Skeletal muscle satellite cell (primary cell): ENCODE results near the gene CBX2.
A peak's percentile ranks its signal among the peaks of the same experiment; 100 is the strongest.

ENCODE experiments used
- H3K27me3 ChIP-seq: 2 replicates; pipeline ENCODE4 v1.7.0; 2013; ENCODE audit warnings: low read length; ENCODE audit not compliant: control insufficient read depth, insufficient read depth
- H3K36me3 ChIP-seq: 2 replicates; pipeline ENCODE4 v1.7.0; 2013; ENCODE audit warnings: mild to moderate bottlenecking, control low read depth, low read length; ENCODE audit not compliant: insufficient read depth
- H3K4me1 ChIP-seq: 2 replicates; pipeline ENCODE4 v1.7.0; 2013; ENCODE audit warnings: low read length; ENCODE audit not compliant: control insufficient read depth, insufficient read depth
- H3K4me2 ChIP-seq: 2 replicates; pipeline ENCODE4 v1.7.0; 2013; ENCODE audit warnings: mild to moderate bottlenecking, low read length
- H3K4me3 ChIP-seq: 2 replicates; pipeline ENCODE4 v1.7.0; 2013; ENCODE audit warnings: low read length
- H3K9ac ChIP-seq: 2 replicates; pipeline ENCODE4 v1.7.0; 2013; ENCODE audit warnings: mild to moderate bottlenecking, low read depth, low read length, moderate library complexity
- H3K9me3 ChIP-seq: replicated peaks from 2 replicates; pipeline ENCODE4 v1.7.0; 2013; ENCODE audit warnings: mild to moderate bottlenecking, control low read depth, low read length

Gene CBX2

GRCh38 chr17:79824893-79825579 lies 47.1 kb downstream of the CBX2 start:
- Histone ChIP-seq H3K4me1 (no peaks in the 10 kb centered on the region), H3K9ac (no peak overlapping the region), H3K4me3 (no peak overlapping the region), H3K4me2 (no peak overlapping the region), H3K9me3 (no peaks in the 10 kb centered on the region), H3K27me3 (peaks cover 20% of the 10 kb centered on the region), H3K36me3 (no peaks in the 10 kb centered on the region)

- no peak overlapping the region for H3K4me3 ChIP-seq
- no peak overlapping the region for H3K4me2 ChIP-seq
- H3K4me1 ChIP-seq: no peaks in the 10 kb centered on the region
- no peaks in the 10 kb centered on the region for H3K9me3 ChIP-seq
- H3K36me3 ChIP-seq: no peaks in the 10 kb centered on the region
- H3K9ac ChIP-seq: no peak overlapping the region
- H3K27me3 ChIP-seq: peaks cover 19% of the 10 kb centered on the region
Measured at GRCh38 chr17:79825580-79825921, 47.6 kb downstream of the CBX2 start.

GRCh38 chr17:79826204-79826680 lies 48.3 kb downstream of the CBX2 start:
- Histone ChIP-seq H3K27me3 (peaks cover 19% of the 10 kb centered on the region), H3K9ac (no peak overlapping the region), H3K4me3 (no peak overlapping the region), H3K9me3 (no peaks in the 10 kb centered on the region), H3K36me3 (no peaks in the 10 kb centered on the region), H3K4me2 (no peak overlapping the region), H3K4me1 (no peaks in the 10 kb centered on the region)

DNA sequence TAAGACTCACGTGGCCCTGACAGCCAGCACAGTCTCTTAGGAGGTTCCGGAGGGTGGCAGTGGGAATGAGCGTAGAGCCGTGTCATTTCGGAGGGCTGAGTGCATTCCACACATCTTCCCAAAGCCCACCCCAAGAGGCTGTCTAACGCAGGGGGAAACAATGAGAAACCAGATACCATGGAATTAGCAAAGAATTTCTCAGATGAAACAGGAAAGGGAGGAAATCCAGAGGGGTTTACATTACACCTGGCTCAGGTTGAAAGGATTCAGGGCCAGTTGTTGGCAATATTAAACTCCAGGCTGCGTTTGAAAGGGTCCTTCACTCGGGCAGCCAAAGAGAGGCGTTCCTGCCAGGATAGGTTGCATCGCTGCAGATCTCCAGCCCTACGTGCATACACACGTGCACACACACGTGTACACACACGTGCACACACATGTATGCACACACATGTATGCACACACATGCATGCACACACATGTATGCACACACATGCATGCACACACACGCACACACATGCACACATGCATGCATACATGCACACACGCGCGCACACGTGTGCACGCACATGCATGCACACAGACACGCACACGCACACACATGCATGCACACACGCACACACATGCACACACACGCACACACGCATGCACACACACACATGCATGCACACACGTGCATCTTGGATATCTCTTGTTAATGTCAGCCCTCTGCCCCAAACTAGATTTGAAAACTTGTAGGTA lies 49.1 kb downstream of the CBX2 start:
- Histone ChIP-seq H3K36me3 (no peaks in the 10 kb centered on the region), H3K9ac (no peak overlapping the region), H3K9me3 (no peaks in the 10 kb centered on the region), H3K4me3 (no peak overlapping the region), H3K27me3 (peaks cover 19% of the 10 kb centered on the region), H3K4me1 (peaks cover 6% of the 10 kb centered on the region), H3K4me2 (no peak overlapping the region)

DNA sequence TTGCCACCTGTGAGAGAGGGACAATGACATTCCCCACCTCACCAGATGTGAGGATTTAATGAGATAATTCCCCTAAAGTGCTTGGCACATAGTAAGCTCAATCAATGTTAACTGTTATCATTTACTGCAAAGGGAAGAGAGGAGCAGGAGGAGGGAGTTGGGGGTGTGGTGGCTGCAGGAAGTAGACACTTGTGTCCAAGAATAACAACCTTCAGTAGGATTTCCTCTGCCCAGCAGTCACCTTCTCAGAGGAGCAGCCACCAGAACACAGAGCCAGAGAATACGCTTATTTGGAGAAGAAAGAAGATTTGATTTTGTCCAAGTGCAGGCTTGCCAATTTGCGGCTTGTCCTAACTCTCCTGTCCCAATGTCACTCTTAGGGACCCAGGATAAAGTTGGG lies 51.1 kb downstream of the CBX2 start:
- Histone ChIP-seq H3K27me3 (peaks cover 19% of the 10 kb centered on the region), H3K4me1 (peaks cover 17% of the 10 kb centered on the region), H3K9ac (no peak overlapping the region), H3K36me3 (peaks cover 6% of the 10 kb centered on the region), H3K9me3 (no peaks in the 10 kb centered on the region), H3K4me3 (no peak overlapping the region), H3K4me2 (no peak overlapping the region)

- Histone ChIP-seq H3K4me1 (peaks cover 17% of the 10 kb centered on the region), H3K9ac (no peak overlapping the region), H3K27me3 (peaks cover 19% of the 10 kb centered on the region), H3K9me3 (no peaks in the 10 kb centered on the region), H3K4me3 (no peak overlapping the region), H3K4me2 (no peak overlapping the region), H3K36me3 (peaks cover 8% of the 10 kb centered on the region)
Measured at GRCh38 chr17:79829457-79829856, 51.5 kb downstream of the CBX2 start.

DNA sequence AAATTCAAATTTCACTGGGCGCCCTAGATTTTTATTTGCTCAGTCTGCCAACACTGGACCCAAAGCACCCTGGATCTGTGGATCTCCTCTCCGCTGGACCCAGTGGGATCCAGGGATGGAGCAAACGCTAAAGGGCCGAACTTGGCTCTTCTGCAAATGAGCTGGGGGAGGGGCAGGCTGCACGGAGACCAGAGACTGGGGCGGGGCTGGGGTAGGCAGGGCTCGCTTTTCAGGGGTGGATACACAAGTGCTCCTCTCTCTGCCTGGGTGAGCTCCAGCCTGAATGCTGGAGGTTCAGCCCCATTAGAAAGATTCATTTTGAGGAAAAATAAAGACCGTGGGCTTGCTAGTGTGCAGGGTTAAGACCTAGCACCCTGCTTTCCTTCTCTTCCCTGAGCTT lies 52.4 kb downstream of the CBX2 start:
- H3K4me3 ChIP-seq: no peak overlapping the region
- H3K4me2 ChIP-seq: no peak overlapping the region
- H3K36me3 ChIP-seq: peaks cover 17% of the 10 kb centered on the region
- peaks cover 14% of the 10 kb centered on the region for H3K27me3 ChIP-seq
- no peaks in the 10 kb centered on the region for H3K9me3 ChIP-seq
- peaks cover 17% of the 10 kb centered on the region for H3K4me1 ChIP-seq
- H3K9ac ChIP-seq: no peak overlapping the region

DNA sequence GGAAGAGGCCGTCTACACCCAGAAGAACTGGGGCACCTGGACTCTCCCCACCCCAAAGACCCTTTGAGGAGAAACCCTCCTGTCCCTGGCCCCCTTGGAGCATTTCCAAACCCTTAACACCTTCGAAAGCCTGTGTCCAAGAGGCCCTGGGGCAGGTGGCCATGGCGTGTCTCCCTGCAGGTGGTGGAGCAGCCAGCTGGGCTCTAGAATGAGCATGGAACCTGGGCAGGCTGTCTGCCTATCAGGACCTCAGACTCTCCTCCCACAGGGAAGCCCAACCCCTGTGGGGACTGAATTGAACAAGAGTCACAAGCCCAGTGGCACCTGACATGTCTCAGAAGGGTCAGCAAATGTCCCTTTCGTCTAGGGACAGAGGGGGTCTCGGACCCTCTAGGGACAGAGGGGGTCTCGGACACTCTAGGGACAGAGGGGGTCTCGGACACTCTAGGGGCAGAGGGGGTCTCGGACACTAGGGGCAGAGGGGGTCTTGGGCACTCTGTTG lies 52.9 kb downstream of the CBX2 start:
- H3K4me2 ChIP-seq: no peak overlapping the region
- H3K9ac ChIP-seq: no peak overlapping the region
- H3K4me1 ChIP-seq: peaks cover 17% of the 10 kb centered on the region
- H3K4me3 ChIP-seq: no peak overlapping the region
- H3K36me3 ChIP-seq: peaks cover 20% of the 10 kb centered on the region
- H3K27me3 ChIP-seq: peaks cover 11% of the 10 kb centered on the region
- no peaks in the 10 kb centered on the region for H3K9me3 ChIP-seq

GRCh38 chr17:79831265-79832217 lies 53.6 kb downstream of the CBX2 start:
- peaks cover 20% of the 10 kb centered on the region for H3K4me1 ChIP-seq

GRCh38 chr17:79832218-79833109 lies 54.5 kb downstream of the CBX2 start:
- H3K9ac ChIP-seq: no peak overlapping the region
- peak overlapping the region; percentile 67 for H3K4me2 ChIP-seq
- peaks cover 30% of the 10 kb centered on the region for H3K4me1 ChIP-seq
- H3K9me3 ChIP-seq: no peaks in the 10 kb centered on the region
- H3K36me3 ChIP-seq: peaks cover 23% of the 10 kb centered on the region
- H3K27me3 ChIP-seq: no peaks in the 10 kb centered on the region
- no peak overlapping the region for H3K4me3 ChIP-seq

More at GRCh38 chr17:79831265-79832217, 53.6 kb downstream of the CBX2 start:
- Histone ChIP-seq H3K4me3 (no peak overlapping the region), H3K36me3 (peaks cover 23% of the 10 kb centered on the region), H3K9ac (no peak overlapping the region), H3K27me3 (peaks cover 5% of the 10 kb centered on the region), H3K9me3 (no peaks in the 10 kb centered on the region), H3K4me2 (peak overlapping the region; percentile 67)
